Ovary (tissue), 9 donors: ENCODE measurements around the gene CHD3. TPM values are rescaled to one million over a fixed set of nuclear protein-coding genes. Genes with fewer than 3 reads are reported as not detected.

Experiments used
- DNase-seq, 5 donors: peaks; one replicate each; pipeline ENCODE4 v3.0.0-alpha.2; 2019 to 2020
- H3K27ac ChIP-seq, 2 donors: fragments of 200-600 bp; one replicate each; pipeline versions ENCODE4 v1.5.1 to v1.8.0; 2019 to 2022
- H3K27me3 ChIP-seq: fragments of 200-600 bp; one replicate; pipeline ENCODE4 v1.8.0; 2022
- H3K36me3 ChIP-seq: fragments of 200-600 bp; sonication (generic); one replicate; pipeline ENCODE4 v1.5.1; 2019
- H3K4me1 ChIP-seq: one replicate; pipeline ENCODE4 v1.8.1; 2013; ENCODE audit warnings: mild to moderate bottlenecking, moderate library complexity; ENCODE audit not compliant: insufficient read depth
- H3K4me3 ChIP-seq: fragments of 200-600 bp; sonication (generic); one replicate; pipeline ENCODE4 v1.5.1; 2017
- H3K9me3 ChIP-seq, 2 donors: fragments of 200-600 bp in 1 of 2; sonication (generic) in 1 of 2; one replicate each; pipeline versions ENCODE4 v1.5.1 to v1.8.1; 2013 to 2019; ENCODE audit warnings: mild to moderate bottlenecking in 1 of 2, moderate library complexity in 1 of 2
- CTCF ChIP-seq, 3 donors: fragments of 450-650 bp in 2 of 3; fragments of 200-600 bp in 1 of 3; IDR thresholded peaks; one replicate each; pipeline versions ENCODE4 v1.5.1 to v1.8.0; 2016 to 2022; ENCODE audit warnings: antibody characterized with exemption in 3 of 3, mild to moderate bottlenecking in 1 of 3
- EP300 ChIP-seq: sonication (generic); formaldehyde crosslinking; IDR thresholded peaks from one replicate; pipeline ENCODE4 v1.6.1; 2017; ENCODE audit warnings: antibody characterized with exemption
- POLR2A ChIP-seq: fragments of 450-650 bp; IDR thresholded peaks from one replicate; pipeline ENCODE4 v1.6.1; 2017; ENCODE audit warnings: antibody characterized with exemption, mild to moderate bottlenecking, moderate library complexity
- WGBS, 3 donors: extraction: QIAGEN DNeasy Blood & Tissue Kit in 1 of 3; methylation state at CpG; one replicate each; pipeline versions ENCODE4 v1.1.5 to v1.1.7; 2013 to 2017; 5-methylcytosine and 5-hydroxymethylcytosine counted together
- intact Hi-C, 4 donors: fragments of 100-400 bp; cut with DNase I; formaldehyde crosslinking; loops; one replicate each; pipeline versions ENCODE4 v1.11.0 to v1.15.1; 2022 to 2023
- polyA plus RNA-seq, 2 donors: library from polyadenylated mRNA; stranded (reverse); fragments of 200-250 nt in 1 of 2; fragments of 350-450 nt in 1 of 2; fragmentation: Illumina TruSeq in 1 of 2; extraction: RNeasy Lipid Tissue Mini Kit (QIAGEN cat#74804) in 1 of 2; gene quantifications; one replicate each; pipeline ENCODE4 v1.2.3, GENCODE V29; 2013 to 2014
- total RNA-seq, 7 donors: library from RNA; depleted of rRNA in 2 of 7; stranded (reverse); fragments of >200 nt in 2 of 7; fragmentation: NEBNext Ultra II Directional in 3 of 7; extraction: Animal tissue kit (Norgen Biotek cat#: 25700) in 3 of 7; gene quantifications; one replicate each; pipeline versions ENCODE4 v1.1.0 to v1.2.4, GENCODE V29; 2016 to 2023
- donor health status: DM: no; HTN: no; CAD: no; lungs with moderate emphysema.
- donor health status: DM: no; HTN: no; CAD: no.
- donor health status: Bipolar disorder and iron deficiency.
- donor health status: DM: yes; HTN: yes; CAD: no.
- donor health status: DM: no; HTN: no; CAD: no.
- donor health status: DM: yes; HTN: yes; CAD: no.

The CHD3 gene
- total and polyA plus RNA-seq, 9 donors: 65.7 to 145 (median 100) TPM

DNA sequence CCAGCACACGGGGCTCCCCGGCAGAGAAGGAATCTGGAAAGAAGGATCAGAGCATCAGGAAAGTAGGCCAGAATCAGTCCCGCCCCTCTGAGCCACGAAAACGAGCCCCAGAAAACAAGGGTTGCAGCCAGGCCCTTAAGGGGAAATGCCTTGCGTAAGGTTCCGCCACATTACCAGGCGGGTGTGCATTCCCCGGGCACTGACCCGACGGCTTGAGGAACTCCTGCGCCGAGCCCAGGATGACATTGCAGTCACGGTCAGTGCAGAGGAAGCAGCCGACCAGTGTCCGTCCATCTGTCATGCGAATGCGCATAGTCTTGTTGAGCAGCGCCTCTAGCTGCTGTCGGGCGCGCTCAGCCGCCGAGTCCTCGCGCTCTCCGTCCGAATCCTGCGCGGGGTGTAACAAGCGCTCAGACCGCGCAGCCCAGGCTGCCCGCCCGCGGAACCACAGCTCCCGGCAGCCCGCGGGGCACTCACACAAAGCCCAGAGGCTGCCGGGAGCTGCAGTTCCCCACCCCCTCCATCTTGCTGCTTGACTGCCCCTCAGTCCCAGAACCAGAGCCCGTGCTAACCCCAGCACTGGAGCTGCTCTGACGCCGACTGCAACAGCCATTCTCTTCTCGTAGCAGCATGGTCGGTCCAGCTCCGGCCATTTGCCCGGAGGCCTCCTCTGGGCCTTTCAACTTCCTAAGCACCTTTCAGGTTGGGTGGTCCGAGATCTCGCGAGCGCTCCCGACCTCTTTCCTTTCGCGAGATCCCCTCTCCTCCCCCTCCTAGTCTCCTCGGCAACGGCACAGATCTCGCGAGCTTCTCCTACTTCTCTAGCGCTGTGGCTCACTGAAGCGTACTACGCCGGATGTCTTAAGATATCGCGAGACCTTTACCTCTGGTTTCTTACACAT, 31.5 kb upstream of the CHD3 start, which contains the start of gene NAA38:
Gene NAA38, minus strand, starts transcription at position 749 of the 902 bp plus-strand sequence. Its CDS starts 96 bp downstream, at position 653.
- intact Hi-C loops: loop anchor here (5.0 to 10.0 kb wide), 2 partner anchors 35 to 112 kb away; no protein-coding TSS in a partner anchor
- peaks cover 6% of the 10 kb centered on the region for H3K4me1 ChIP-seq
- peak; percentile 95 to 98 (median 97) for DNase-seq
- peak within 1 kb of the TSS; percentile 71 for H3K4me3 ChIP-seq
- TF ChIP-seq CTCF (IDR thresholded peaks at IDR 0.05) (peak in 2 of 3 donors; percentile 49 to 76), EP300 (no peak), POLR2A (peak; percentile 29)
- peak within 1 kb of the TSS; percentile 84 to 85 for H3K27ac ChIP-seq
- no peaks in the 10 kb centered on the region for H3K36me3 ChIP-seq
- WGBS, 3 donors: 0 to 1% (median 0%) methylated on average over 61 to 64 of the region's 64 CpGs
- H3K27me3 ChIP-seq: no peaks in the 10 kb centered on the region
- H3K9me3 ChIP-seq: no peaks in the 10 kb centered on the region

- Histone ChIP-seq H3K27ac (peak within 1 kb of the TSS; percentile 84 to 85), H3K27me3 (no peaks in the 10 kb centered on the region), H3K4me3 (peak within 1 kb of the TSS; percentile 71), H3K4me1 (peaks cover 6% of the 10 kb centered on the region), H3K9me3 (no peaks in the 10 kb centered on the region), H3K36me3 (no peaks in the 10 kb centered on the region)
- peak; percentile 87 to 93 (median 90) for DNase-seq
- WGBS, 3 donors: 0 to 1% (median 1%) methylated on average over 48 of the region's 48 CpGs
- intact Hi-C loops: loop anchor here (5.0 to 10.0 kb wide), 2 partner anchors 36 to 113 kb away; no protein-coding TSS in a partner anchor
- TF ChIP-seq EP300 (peak; percentile 48), POLR2A (peak; percentile 63), CTCF (IDR thresholded peaks at IDR 0.05) (no peak)
These were observed 30.7 kb upstream of the CHD3 start, which contains the start of gene CYB5D1 for GRCh38 chr17:7857713-7858521. Gene CYB5D1 (plus strand): TSS chr17:7858003. CDS start chr17:7858135, 132 bp downstream.

DNA sequence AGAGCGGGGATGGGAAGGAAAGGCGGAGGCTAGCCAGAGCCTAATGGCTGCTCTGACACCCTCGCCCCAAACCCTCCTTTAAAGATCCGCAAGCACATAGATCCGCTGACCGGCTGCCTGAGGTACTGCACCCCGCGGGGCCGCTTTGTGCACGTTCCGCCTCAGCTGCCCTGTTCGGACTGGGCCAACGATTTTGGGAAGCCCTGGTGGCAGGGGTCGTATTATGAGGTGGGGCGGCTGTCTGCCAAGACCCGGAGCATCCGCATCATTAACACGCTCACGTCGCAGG, 30.1 kb upstream of the CHD3 start:
- Histone ChIP-seq H3K4me3 (peak overlapping the region; percentile 71), H3K4me1 (peaks cover 6% of the 10 kb centered on the region), H3K27me3 (no peaks in the 10 kb centered on the region), H3K9me3 (no peaks in the 10 kb centered on the region), H3K36me3 (no peaks in the 10 kb centered on the region), H3K27ac (peak overlapping the region in 1 of 2 donors; percentile 85)
- intact Hi-C loops: loop anchor here (5.0 to 10.0 kb wide), 2 partner anchors 36 to 114 kb away; no protein-coding TSS in a partner anchor
- 6 to 27% (median 8%) methylated on average over 19 to 20 of the region's 20 CpGs for WGBS, 3 donors
- TF ChIP-seq EP300 (no peak), CTCF (IDR thresholded peaks at IDR 0.05) (peak in 2 of 3 donors; percentile 33 to 50)
- DNase-seq: peak; percentile 39 to 73 (median 67)

DNA sequence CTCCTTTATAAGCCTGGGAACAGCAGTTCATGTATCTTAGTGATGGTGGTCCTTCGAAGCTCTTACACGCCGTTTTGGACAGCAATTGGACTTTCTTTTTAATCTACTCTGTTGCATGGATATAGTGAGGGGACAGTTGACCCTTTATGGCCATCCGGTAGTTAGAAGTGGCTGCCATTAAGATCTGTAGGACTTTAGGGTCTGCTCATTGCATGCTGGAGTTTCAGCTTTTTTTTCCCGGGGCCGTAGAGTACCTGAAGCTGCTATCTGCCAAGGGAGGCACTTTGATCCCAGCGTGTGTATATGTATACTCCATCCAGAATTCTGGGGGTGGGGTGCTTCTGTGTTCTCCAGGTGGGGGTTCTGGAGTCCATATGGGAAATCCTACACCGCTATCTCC, 29.6 kb upstream of the CHD3 start:
- TF ChIP-seq CTCF (IDR thresholded peaks at IDR 0.05) (no peak), POLR2A (no peak), EP300 (no peak)
- Histone ChIP-seq H3K9me3 (no peaks in the 10 kb centered on the region), H3K36me3 (no peaks in the 10 kb centered on the region), H3K27ac (no peak overlapping the region), H3K4me3 (no peak overlapping the region), H3K27me3 (no peaks in the 10 kb centered on the region), H3K4me1 (peaks cover 6% of the 10 kb centered on the region)
- WGBS, 3 donors: 68 to 70% (median 70%) methylated on average over 8 of the region's 8 CpGs
- no peak for DNase-seq
- intact Hi-C loops: loop anchor here (5.0 to 10.0 kb wide), 2 partner anchors 37 to 114 kb away; no protein-coding TSS in a partner anchor
